Astrocyte (in vitro differentiated cells and primary cell): Measurements from ENCODE around the gene GID8. TPM values are rescaled to one million over a fixed set of nuclear protein-coding genes. Genes with fewer than 3 reads are reported as not detected.

ENCODE experiments used
- DNase-seq: peaks from one replicate; pipeline ENCODE4 v3.0.0-alpha.2; 2010; ENCODE audit warnings: low read depth
- FAIRE-seq: peaks from 2 replicates; lab custom pipeline; 2011; peaks lifted over from hg19 to GRCh38; lab: Jason Lieb, UNC
- H2AFZ ChIP-seq: 2 replicates; pipeline ENCODE4 v1.6.0; 2012; ENCODE audit warnings: low read depth, low read length, inconsistent platforms
- H3K27ac ChIP-seq: 2 replicates; pipeline ENCODE4 v1.5.1; 2011; ENCODE audit warnings: low read depth, low read length, inconsistent platforms
- H3K27me3 ChIP-seq: 2 replicates; pipeline ENCODE4 v1.6.0; 2011; ENCODE audit warnings: low read length, inconsistent platforms; ENCODE audit not compliant: insufficient read depth
- H3K36me3 ChIP-seq: 2 replicates; pipeline ENCODE4 v1.5.1; 2011; ENCODE audit warnings: low read length, inconsistent platforms; ENCODE audit not compliant: insufficient read depth
- H3K4me1 ChIP-seq: 2 replicates; pipeline ENCODE4 v1.5.1; 2011; ENCODE audit warnings: low read length, inconsistent platforms; ENCODE audit not compliant: insufficient read depth
- H3K4me2 ChIP-seq: 2 replicates; pipeline ENCODE4 v1.6.0; 2012; ENCODE audit warnings: low read length, inconsistent platforms
- H3K4me3 ChIP-seq: 2 replicates; pipeline ENCODE4 v1.5.1; 2011; ENCODE audit warnings: low read depth, mild to moderate bottlenecking, low read length, inconsistent platforms; ENCODE audit not compliant: insufficient read depth
- H3K79me2 ChIP-seq: 2 replicates; pipeline ENCODE4 v1.6.0; 2012; ENCODE audit warnings: mild to moderate bottlenecking, low read length, inconsistent platforms; ENCODE audit not compliant: insufficient read depth
- H3K9ac ChIP-seq: 2 replicates; pipeline ENCODE4 v1.6.0; 2012; ENCODE audit warnings: mild to moderate bottlenecking, low read length, inconsistent platforms
- H3K9me3 ChIP-seq: 2 replicates; pipeline ENCODE4 v1.5.1; 2012; ENCODE audit warnings: low read depth, mild to moderate bottlenecking, low read length, inconsistent platforms; ENCODE audit not compliant: insufficient read depth
- H4K20me1 ChIP-seq: 2 replicates; pipeline ENCODE4 v1.6.0; 2012; ENCODE audit warnings: low read length, inconsistent platforms; ENCODE audit not compliant: insufficient read depth
- H3K27ac Mint-ChIP-seq: one replicate; pipeline ENCODE4 v1.8.0; 2021; ENCODE audit warnings: mild to moderate bottlenecking, mixed read lengths; ENCODE audit not compliant: unreplicated experiment
- H3K27me3 Mint-ChIP-seq: one replicate; pipeline ENCODE4 v1.8.0; 2021; ENCODE audit warnings: low read depth, mixed read lengths; ENCODE audit not compliant: unreplicated experiment
- H3K36me3 Mint-ChIP-seq: one replicate; pipeline ENCODE4 v1.8.0; 2021; ENCODE audit warnings: low read depth, mixed read lengths; ENCODE audit not compliant: unreplicated experiment
- H3K4me1 Mint-ChIP-seq: one replicate; pipeline ENCODE4 v1.8.0; 2021; ENCODE audit warnings: low read depth, mixed read lengths; ENCODE audit not compliant: unreplicated experiment
- H3K4me3 Mint-ChIP-seq: one replicate; pipeline ENCODE4 v1.8.0; 2021; ENCODE audit warnings: mild to moderate bottlenecking, moderate library complexity, mixed read lengths; ENCODE audit not compliant: unreplicated experiment
- H3K9me3 Mint-ChIP-seq: one replicate; pipeline ENCODE4 v1.8.0; 2021; ENCODE audit warnings: mild to moderate bottlenecking, mixed read lengths; ENCODE audit not compliant: unreplicated experiment
- EZH2 ChIP-seq: IDR thresholded peaks from 2 replicates; pipeline ENCODE4 v1.6.1; 2012; ENCODE audit warnings: mild to moderate bottlenecking, low read length, inconsistent platforms; ENCODE audit not compliant: insufficient read depth
- total RNA-seq: library from RNA; stranded (reverse); gene quantifications from 2 replicates; pipeline ENCODE4 v1.2.1, GENCODE V29; 2021
- TF ChIP-seq, protein P1 (sequence below): IDR thresholded peaks from 2 replicates; pipeline ENCODE4 v1.5.1; 2011; ENCODE audit warnings: low read depth, mild to moderate bottlenecking, inconsistent platforms, low read length, moderate library complexity; ENCODE audit not compliant: insufficient read depth

GID8 gene
- total RNA-seq, 1 donor from 2014 or later: 37.1 TPM

GRCh38 chr20:62966212-62967148 is 28.5 kb downstream of the GID8 start:
- Histone ChIP-seq H3K36me3 (no peaks in the 10 kb centered on the region), H3K27me3 (no peaks in the 10 kb centered on the region), H3K27ac (no peak overlapping the region), H3K9ac (no peak overlapping the region), H2AFZ (no peak overlapping the region), H4K20me1 (no peaks in the 10 kb centered on the region), H3K4me2 (no peak overlapping the region), H3K9me3 (no peaks in the 10 kb centered on the region), H3K79me2 (no peaks in the 10 kb centered on the region), H3K4me3 (no peak overlapping the region), H3K4me1 (no peaks in the 10 kb centered on the region)
- Mint-ChIP-seq H3K4me1 (no peaks in the 10 kb centered on the region), H3K36me3 (peaks cover 2% of the 10 kb centered on the region), H3K27ac (no peak overlapping the region), H3K4me3 (no peak overlapping the region), H3K27me3 (peaks cover 20% of the 10 kb centered on the region), H3K9me3 (no peaks in the 10 kb centered on the region)
- DNase-seq (no peak), FAIRE-seq (no peak)
- TF ChIP-seq EZH2: no peak
- TF ChIP-seq, protein P1, sequence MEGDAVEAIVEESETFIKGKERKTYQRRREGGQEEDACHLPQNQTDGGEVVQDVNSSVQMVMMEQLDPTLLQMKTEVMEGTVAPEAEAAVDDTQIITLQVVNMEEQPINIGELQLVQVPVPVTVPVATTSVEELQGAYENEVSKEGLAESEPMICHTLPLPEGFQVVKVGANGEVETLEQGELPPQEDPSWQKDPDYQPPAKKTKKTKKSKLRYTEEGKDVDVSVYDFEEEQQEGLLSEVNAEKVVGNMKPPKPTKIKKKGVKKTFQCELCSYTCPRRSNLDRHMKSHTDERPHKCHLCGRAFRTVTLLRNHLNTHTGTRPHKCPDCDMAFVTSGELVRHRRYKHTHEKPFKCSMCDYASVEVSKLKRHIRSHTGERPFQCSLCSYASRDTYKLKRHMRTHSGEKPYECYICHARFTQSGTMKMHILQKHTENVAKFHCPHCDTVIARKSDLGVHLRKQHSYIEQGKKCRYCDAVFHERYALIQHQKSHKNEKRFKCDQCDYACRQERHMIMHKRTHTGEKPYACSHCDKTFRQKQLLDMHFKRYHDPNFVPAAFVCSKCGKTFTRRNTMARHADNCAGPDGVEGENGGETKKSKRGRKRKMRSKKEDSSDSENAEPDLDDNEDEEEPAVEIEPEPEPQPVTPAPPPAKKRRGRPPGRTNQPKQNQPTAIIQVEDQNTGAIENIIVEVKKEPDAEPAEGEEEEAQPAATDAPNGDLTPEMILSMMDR: no peak

DNA sequence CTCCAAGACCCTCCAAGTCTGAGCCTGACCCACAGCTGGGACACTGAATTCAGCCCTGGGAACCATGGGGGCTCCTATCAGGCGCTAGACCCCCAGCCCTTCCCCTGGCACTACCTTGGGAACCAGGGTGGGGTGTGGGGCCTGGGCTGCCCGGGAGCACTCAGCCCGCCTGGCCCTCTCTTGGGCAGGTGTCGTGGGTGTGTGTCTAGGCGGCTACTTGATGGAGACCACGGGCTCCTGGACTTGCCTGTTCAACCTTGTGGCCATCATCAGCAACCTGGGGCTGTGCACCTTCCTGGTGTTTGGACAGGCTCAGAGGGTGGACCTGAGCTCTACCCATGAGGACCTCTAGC is 29.2 kb downstream of the GID8 start:
- peaks cover 26% of the 10 kb centered on the region for H3K27me3 Mint-ChIP-seq
- H4K20me1 ChIP-seq: peaks cover 5% of the 10 kb centered on the region

More for the DNA sequence above, 29.2 kb downstream of the GID8 start:
- Mint-ChIP-seq H3K27ac (no peak overlapping the region), H3K4me1 (no peaks in the 10 kb centered on the region), H3K4me3 (no peak overlapping the region), H3K9me3 (no peaks in the 10 kb centered on the region), H3K36me3 (peaks cover 2% of the 10 kb centered on the region)
- Histone ChIP-seq H3K9me3 (no peaks in the 10 kb centered on the region), H3K4me3 (no peak overlapping the region), H3K4me2 (no peak overlapping the region), H2AFZ (no peak overlapping the region), H3K27me3 (peaks cover 2% of the 10 kb centered on the region), H3K36me3 (no peaks in the 10 kb centered on the region), H3K79me2 (no peaks in the 10 kb centered on the region), H3K9ac (no peak overlapping the region), H3K4me1 (no peaks in the 10 kb centered on the region), H3K27ac (no peak overlapping the region)
- TF ChIP-seq, protein P1: no peak
- no peak for TF ChIP-seq EZH2
- FAIRE-seq (no peak), DNase-seq (no peak)
